ENCODE results near the gene SH3PXD2B.

DNA sequence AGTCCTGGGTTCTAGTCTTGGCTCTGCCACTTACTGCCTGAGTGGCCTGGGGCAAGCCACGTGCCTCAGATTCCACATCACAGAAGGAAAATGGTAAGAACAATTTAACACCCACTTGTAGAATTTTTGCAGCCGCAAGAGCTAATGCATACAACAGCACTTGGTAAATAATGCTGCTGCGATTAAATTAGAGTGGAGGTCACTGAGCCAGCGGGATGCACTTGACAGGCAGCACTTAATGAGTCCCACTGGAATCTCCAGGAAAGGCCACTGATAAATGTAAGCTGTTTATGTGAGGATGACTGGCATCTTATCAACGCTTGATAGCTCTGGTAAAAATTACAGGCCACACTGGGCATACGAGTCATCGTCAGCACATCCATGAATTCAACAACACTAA lies 111.4 kb downstream of the SH3PXD2B start:
- TF ChIP-seq, protein P1, sequence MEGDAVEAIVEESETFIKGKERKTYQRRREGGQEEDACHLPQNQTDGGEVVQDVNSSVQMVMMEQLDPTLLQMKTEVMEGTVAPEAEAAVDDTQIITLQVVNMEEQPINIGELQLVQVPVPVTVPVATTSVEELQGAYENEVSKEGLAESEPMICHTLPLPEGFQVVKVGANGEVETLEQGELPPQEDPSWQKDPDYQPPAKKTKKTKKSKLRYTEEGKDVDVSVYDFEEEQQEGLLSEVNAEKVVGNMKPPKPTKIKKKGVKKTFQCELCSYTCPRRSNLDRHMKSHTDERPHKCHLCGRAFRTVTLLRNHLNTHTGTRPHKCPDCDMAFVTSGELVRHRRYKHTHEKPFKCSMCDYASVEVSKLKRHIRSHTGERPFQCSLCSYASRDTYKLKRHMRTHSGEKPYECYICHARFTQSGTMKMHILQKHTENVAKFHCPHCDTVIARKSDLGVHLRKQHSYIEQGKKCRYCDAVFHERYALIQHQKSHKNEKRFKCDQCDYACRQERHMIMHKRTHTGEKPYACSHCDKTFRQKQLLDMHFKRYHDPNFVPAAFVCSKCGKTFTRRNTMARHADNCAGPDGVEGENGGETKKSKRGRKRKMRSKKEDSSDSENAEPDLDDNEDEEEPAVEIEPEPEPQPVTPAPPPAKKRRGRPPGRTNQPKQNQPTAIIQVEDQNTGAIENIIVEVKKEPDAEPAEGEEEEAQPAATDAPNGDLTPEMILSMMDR (IDR thresholded peaks at IDR 0.05; ENCODE audit: borderline replicate concordance, extremely low read depth, low read length, poor library complexity, severe bottlenecking), result no peak
- TF ChIP-seq EZH2 (IDR thresholded peaks at IDR 0.05; ENCODE audit: borderline replicate concordance, low read depth, low read length, severe bottlenecking), result no peak

Data from DND-41 (cell line).